ACHN (cell line): ENCODE results near the gene DMRT1.
"Not testable (repeated sequence)": the region's sequence is repeated elsewhere in the genome, so short reads cannot be mapped to it uniquely, and the experiment has no call there.

Source experiments
- DNase-seq: peaks from one replicate; pipeline ENCODE4 v3.0.0-alpha.2; 2015
- in situ Hi-C: cut with HindIII; loops from 2 replicates; pipeline ENCODE4 v1.10.0; 2017; ENCODE audit warnings: low sequenced_read_pairs, low pct_ligation_motif_present, low pct_unique_long_range_greater_than_20kb

DMRT1 gene

GRCh38 chr9:976943-977837 is 135.7 kb downstream of the DMRT1 start:
- in situ Hi-C loops = no loop called here
- DNase-seq = no peak

- no peak for DNase-seq
- in situ Hi-C loops = no loop called here
Observed at GRCh38 chr9:977838-978830, 136.6 kb downstream of the DMRT1 start.

GRCh38 chr9:979983-980382 is 138.5 kb downstream of the DMRT1 start:
- DNase-seq = no peak
- in situ Hi-C loops = no loop called here

GRCh38 chr9:980640-981039 is 139.1 kb downstream of the DMRT1 start:
- in situ Hi-C loops = no loop called here
- no peak for DNase-seq

- in situ Hi-C loops = no loop called here
Observed at GRCh38 chr9:981491-981898, 140.0 kb downstream of the DMRT1 start.

GRCh38 chr9:982394-983230 is 141.1 kb downstream of the DMRT1 start:
- in situ Hi-C loops = no loop called here
- DNase-seq = no peak

More at GRCh38 chr9:981491-981898, 140.0 kb downstream of the DMRT1 start:
- DNase-seq = no peak

- in situ Hi-C loops = no loop called here
- DNase-seq = no peak
Observed at GRCh38 chr9:994005-994404, 152.5 kb downstream of the DMRT1 start.

- no peak for DNase-seq
- in situ Hi-C loops = no loop called here
Observed at GRCh38 chr9:995192-995591, 153.7 kb downstream of the DMRT1 start.

GRCh38 chr9:995781-996180 is 154.3 kb downstream of the DMRT1 start:
- DNase-seq = no peak
- in situ Hi-C loops = no loop called here

GRCh38 chr9:998299-999110 is 157.0 kb downstream of the DMRT1 start:
- DNase-seq, in situ Hi-C loops: not testable (repeated sequence)

- in situ Hi-C loops = no loop called here
- no peak for DNase-seq
Observed at GRCh38 chr9:1001838-1002237, 160.3 kb downstream of the DMRT1 start.

- DNase-seq = no peak
- in situ Hi-C loops = no loop called here
Observed at GRCh38 chr9:1002678-1003077, 161.2 kb downstream of the DMRT1 start.

- peak; percentile 46 for DNase-seq
- in situ Hi-C loops = no loop called here
Observed at GRCh38 chr9:1005043-1005667, 163.7 kb downstream of the DMRT1 start.

GRCh38 chr9:1007312-1007711 is 165.8 kb downstream of the DMRT1 start:
- in situ Hi-C loops = no loop called here
- no peak for DNase-seq

- in situ Hi-C loops = no loop called here
- no peak for DNase-seq
Observed at GRCh38 chr9:1008216-1008615, 166.7 kb downstream of the DMRT1 start.

- DNase-seq = peak; percentile 74
- in situ Hi-C loops = no loop called here
Observed at GRCh38 chr9:1009101-1009707, 167.7 kb downstream of the DMRT1 start.

- no peak for DNase-seq
- in situ Hi-C loops = no loop called here
Observed at GRCh38 chr9:1013021-1013420, 171.5 kb downstream of the DMRT1 start.
